A549 treated with ZK216348 at 1 μM for 4 hours (cell line): ENCODE measurements around the gene RNF148. TPM values are rescaled to one million over a fixed set of nuclear protein-coding genes. Genes with fewer than 3 reads are reported as not detected.

Experiments used
- total RNA-seq: library from RNA; stranded (reverse); fragments of 200-300 nt; extraction: Qiagen RNA extraction; gene quantifications from 5 replicates; pipeline ENCODE4 v1.2.3, GENCODE V29; 2022; ENCODE audit warnings: low read depth

The RNF148 gene, protein sequence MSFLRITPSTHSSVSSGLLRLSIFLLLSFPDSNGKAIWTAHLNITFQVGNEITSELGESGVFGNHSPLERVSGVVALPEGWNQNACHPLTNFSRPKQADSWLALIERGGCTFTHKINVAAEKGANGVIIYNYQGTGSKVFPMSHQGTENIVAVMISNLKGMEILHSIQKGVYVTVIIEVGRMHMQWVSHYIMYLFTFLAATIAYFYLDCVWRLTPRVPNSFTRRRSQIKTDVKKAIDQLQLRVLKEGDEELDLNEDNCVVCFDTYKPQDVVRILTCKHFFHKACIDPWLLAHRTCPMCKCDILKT
- total RNA-seq = not detected in 5 replicates

DNA sequence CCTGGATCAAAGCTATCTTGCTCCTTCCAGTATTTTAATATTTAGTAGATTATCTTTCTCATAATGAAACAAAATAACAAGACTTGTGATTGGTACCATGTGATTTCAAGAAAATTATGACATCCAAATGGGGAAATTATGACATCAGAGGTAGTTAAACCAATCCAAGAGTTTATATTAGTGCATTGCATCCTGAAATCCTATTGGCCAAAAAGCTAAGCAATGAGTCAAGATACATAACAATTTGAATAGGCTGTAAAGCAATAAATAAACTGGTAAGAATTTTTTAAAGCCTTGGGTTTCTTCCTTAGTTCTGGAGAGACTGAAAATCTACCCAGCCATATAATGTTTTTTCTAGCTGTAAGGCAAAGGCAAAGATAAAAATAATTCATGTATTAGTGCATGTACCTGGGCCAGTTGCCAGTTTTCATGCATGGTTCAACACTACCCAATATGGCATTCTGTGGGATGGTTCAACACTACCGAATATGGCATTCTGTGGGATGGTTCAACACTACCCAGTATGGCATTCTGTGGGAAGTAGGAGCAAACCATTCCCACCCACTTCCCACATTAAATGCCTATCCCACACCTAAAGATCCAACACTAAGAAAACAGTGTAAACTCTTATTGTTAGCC lies at the start of gene RNF148:
Gene RNF148 (minus strand): TSS at position 51 of the 639 bp plus-strand sequence. CDS start 172 bp downstream, outside the sequence.

DNA sequence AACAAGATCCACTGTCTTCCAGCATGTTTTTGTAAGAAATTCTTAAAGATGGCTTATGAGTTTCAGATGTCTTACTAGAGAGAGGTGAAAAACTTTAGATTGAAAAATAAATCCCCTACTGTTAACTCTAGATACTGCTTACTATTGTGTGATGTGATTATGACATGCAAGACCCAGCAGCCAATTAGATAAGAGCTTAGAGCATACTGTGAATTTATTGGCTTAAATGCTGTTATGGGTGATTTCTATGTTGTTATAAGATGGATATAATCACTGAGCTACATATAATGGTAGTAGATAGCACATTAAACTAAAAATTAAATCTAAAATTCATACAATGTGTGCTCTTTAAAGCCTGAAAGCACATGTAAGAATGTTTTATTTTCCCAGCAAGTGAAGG lies 3.7 kb downstream of the RNF148 start, which contains the start of gene RNF133:
Gene RNF133 (minus strand): TSS at position 101 of the 400 bp plus-strand sequence. CDS start 199 bp downstream, outside the sequence.

Other genes starting within 250 kb of the RNF148 start
- not detected in 5 replicates for gene RNF133, start 3.8 kb downstream of the RNF148 start, total RNA-seq
- gene CADPS2, start 183.5 kb upstream of the RNF148 start, total RNA-seq = 0.06 TPM in 1 of 5 replicates, not detected in the others